Stomach (tissue), 4 donors: ENCODE results near the gene CTDSPL.

Source experiments
- CTCF ChIP-seq, 7 experiments: fragments of 450-650 bp in 4 of 7; fragments of 200-600 bp in 3 of 7; sonication (generic) in 3 of 7; IDR thresholded peaks; one replicate each; pipeline ENCODE4 v1.5.1; 2016 to 2019; ENCODE audit warnings: antibody characterized with exemption in 7 of 7, control low read depth in 2 of 7, mild to moderate bottlenecking in 1 of 7
- EP300 ChIP-seq: sonication (generic); formaldehyde crosslinking; IDR thresholded peaks from one replicate; pipeline ENCODE4 v1.6.1; 2017; ENCODE audit warnings: antibody characterized with exemption
- POLR2A ChIP-seq, 4 donors: fragments of 450-650 bp; IDR thresholded peaks; one replicate each; pipeline ENCODE4 v1.6.1; 2016; ENCODE audit warnings: antibody characterized with exemption in 4 of 4, control low read depth in 2 of 4, mild to moderate bottlenecking in 1 of 4, moderate library complexity in 1 of 4
- POLR2AphosphoS5 ChIP-seq, 3 donors: sonication (generic); formaldehyde crosslinking; IDR thresholded peaks; one replicate each; pipeline ENCODE4 v1.6.1; 2016; ENCODE audit warnings: antibody characterized with exemption in 3 of 3

- TF ChIP-seq CTCF (IDR thresholded peaks at IDR 0.05) (no peak), POLR2A (IDR thresholded peaks at IDR 0.05) (no peak), POLR2AphosphoS5 (IDR thresholded peaks at IDR 0.05) (no peak), EP300 (no peak)
Measured at GRCh38 chr3:37882711-37883110, 21.0 kb downstream of the CTDSPL start.
